HepG2 (cell line): Measurements from ENCODE around the gene C3orf18. TPM values are rescaled to one million over a fixed set of nuclear protein-coding genes. Genes with fewer than 3 reads are reported as not detected.

ENCODE experiments used
- ATF7-NPFF ChIP-seq: sonication (generic); formaldehyde crosslinking; IDR thresholded peaks from 2 replicates; pipeline ENCODE4 v1.8.1; 2023; ENCODE audit warnings: mild to moderate bottlenecking, low read depth, missing genetic modification reagents, moderate library complexity
- EED ChIP-seq: sonication (generic); formaldehyde crosslinking; IDR thresholded peaks from 2 replicates; pipeline ENCODE4 v1.5.0; 2020; ENCODE audit warnings: mild to moderate bottlenecking, missing genetic modification reagents
- FOXC1 ChIP-seq: sonication (generic); formaldehyde crosslinking; IDR thresholded peaks from 2 replicates; pipeline ENCODE4 v1.8.0; 2022; ENCODE audit warnings: mild to moderate bottlenecking, missing genetic modification reagents, borderline replicate concordance
- HNRNPK ChIP-seq: fragments of 200-400 bp; formaldehyde crosslinking; IDR thresholded peaks from 2 replicates; pipeline ENCODE4 v1.6.1; 2018; ENCODE audit warnings: low read length, low read depth, moderate library complexity, mild to moderate bottlenecking; ENCODE audit not compliant: poor library complexity, severe bottlenecking
- HOXA5 ChIP-seq: sonication (generic); formaldehyde crosslinking; IDR thresholded peaks from 2 replicates; pipeline ENCODE4 v1.4.0; 2020; ENCODE audit warnings: missing genetic modification reagents
- LCORL ChIP-seq, 2 experiments: fragments of 450-650 bp in 1 of 2; sonication (generic) in 1 of 2; formaldehyde crosslinking in 1 of 2; IDR thresholded peaks; 2 replicates each; pipeline versions ENCODE4 v1.5.0 to v1.6.1; 2017 to 2020; ENCODE audit warnings: antibody characterized with exemption in 1 of 2, missing genetic modification reagents in 1 of 2
- NFKB2 ChIP-seq: sonication (generic); formaldehyde crosslinking; IDR thresholded peaks from 2 replicates; pipeline ENCODE4 v1.4.0; 2020; ENCODE audit warnings: missing genetic modification reagents, borderline replicate concordance
- PBX2 ChIP-seq: IDR thresholded peaks from 2 replicates; pipeline ENCODE4 v1.6.1; 2016; ENCODE audit warnings: control low read depth
- PHF20 ChIP-seq: sonication (generic); formaldehyde crosslinking; IDR thresholded peaks from 2 replicates; pipeline ENCODE4 v1.5.0; 2020; ENCODE audit warnings: mild to moderate bottlenecking, missing genetic modification reagents
- PHF8 ChIP-seq: sonication (generic); formaldehyde crosslinking; IDR thresholded peaks from 2 replicates; pipeline ENCODE4 v1.5.0; 2020; ENCODE audit warnings: missing genetic modification reagents
- SAP130 ChIP-seq: IDR thresholded peaks from 2 replicates; pipeline ENCODE4 v1.6.1; 2016; ENCODE audit warnings: low read depth
- SP1 ChIP-seq, 2 experiments: fragments of 450-650 bp in 1 of 2; sonication (generic) in 1 of 2; formaldehyde crosslinking in 1 of 2; IDR thresholded peaks; 2 replicates each; pipeline versions ENCODE4 v1.4.0 to v1.6.1; 2016 to 2020; ENCODE audit warnings: missing genetic modification reagents in 1 of 2
- SP2 ChIP-seq: sonication (generic); formaldehyde crosslinking; IDR thresholded peaks from 2 replicates; pipeline ENCODE4 v1.5.1; 2020; ENCODE audit warnings: mild to moderate bottlenecking, missing genetic modification reagents
- SPEN ChIP-seq: sonication (generic); formaldehyde crosslinking; IDR thresholded peaks from 2 replicates; pipeline ENCODE4 v1.5.1; 2020; ENCODE audit warnings: low read depth, mild to moderate bottlenecking, missing genetic modification reagents
- ZFP91 ChIP-seq: sonication (generic); formaldehyde crosslinking; IDR thresholded peaks from 2 replicates; pipeline ENCODE4 v1.9.0; 2022; ENCODE audit warnings: missing genetic modification reagents, mild to moderate bottlenecking, borderline replicate concordance
- ZNF441 ChIP-seq: sonication (generic); formaldehyde crosslinking; IDR thresholded peaks from 2 replicates; pipeline ENCODE4 v1.7.0; 2021; ENCODE audit warnings: missing genetic modification reagents, borderline replicate concordance
- ZNF792 ChIP-seq: IDR thresholded peaks from 2 replicates; pipeline ENCODE4 v1.6.1; 2016
- polyA plus RNA-seq, 8 experiments: library from polyadenylated mRNA; depleted of rRNA in 3 of 8; stranded (reverse) in 7 of 8; unstranded in 1 of 8; fragments of >200 nt; fragmentation: Illumina TruSeq in 4 of 8; extraction: Trizol in 4 of 8; gene quantifications; 2 replicates each; pipeline versions ENCODE4 v1.2.1 to v1.2.3, GENCODE V29; 2011 to 2016; ENCODE audit warnings: low read depth in 4 of 8, missing spikeins in 1 of 8, mixed read lengths in 1 of 8; ENCODE audit not compliant: insufficient read depth in 1 of 8
- total RNA-seq, 5 experiments: library from RNA; depleted of rRNA; stranded (reverse); fragments of >200 nt; fragmentation: Illumina TruSeq; extraction: Trizol; gene quantifications; 2 replicates each; pipeline ENCODE4 v1.2.3, GENCODE V29; 2016; ENCODE audit warnings: low read depth in 1 of 5
- TF ChIP-seq, protein P1 (sequence below): IDR thresholded peaks from 2 replicates; pipeline ENCODE4 v1.6.1; 2016; ENCODE audit warnings: missing compliant biosample characterization, missing genetic modification reagents, borderline replicate concordance
- TF ChIP-seq, protein P2 (sequence below), 2 experiments: sonication (generic) in 1 of 2; formaldehyde crosslinking in 1 of 2; IDR thresholded peaks; 2 replicates each; pipeline versions ENCODE4 v1.5.1 to v1.6.1; 2011 to 2020; ENCODE audit warnings: borderline replicate concordance in 1 of 2, low read depth in 1 of 2, low read length in 1 of 2, mild to moderate bottlenecking in 1 of 2, missing genetic modification reagents in 1 of 2, moderate library complexity in 1 of 2

The C3orf18 gene
- total and polyA plus RNA-seq, 2 of the 13 experiments (the other 11 are each of a cell fraction or from before 2014, with no cell fraction given): 1.6 to 4.8 TPM

DNA sequence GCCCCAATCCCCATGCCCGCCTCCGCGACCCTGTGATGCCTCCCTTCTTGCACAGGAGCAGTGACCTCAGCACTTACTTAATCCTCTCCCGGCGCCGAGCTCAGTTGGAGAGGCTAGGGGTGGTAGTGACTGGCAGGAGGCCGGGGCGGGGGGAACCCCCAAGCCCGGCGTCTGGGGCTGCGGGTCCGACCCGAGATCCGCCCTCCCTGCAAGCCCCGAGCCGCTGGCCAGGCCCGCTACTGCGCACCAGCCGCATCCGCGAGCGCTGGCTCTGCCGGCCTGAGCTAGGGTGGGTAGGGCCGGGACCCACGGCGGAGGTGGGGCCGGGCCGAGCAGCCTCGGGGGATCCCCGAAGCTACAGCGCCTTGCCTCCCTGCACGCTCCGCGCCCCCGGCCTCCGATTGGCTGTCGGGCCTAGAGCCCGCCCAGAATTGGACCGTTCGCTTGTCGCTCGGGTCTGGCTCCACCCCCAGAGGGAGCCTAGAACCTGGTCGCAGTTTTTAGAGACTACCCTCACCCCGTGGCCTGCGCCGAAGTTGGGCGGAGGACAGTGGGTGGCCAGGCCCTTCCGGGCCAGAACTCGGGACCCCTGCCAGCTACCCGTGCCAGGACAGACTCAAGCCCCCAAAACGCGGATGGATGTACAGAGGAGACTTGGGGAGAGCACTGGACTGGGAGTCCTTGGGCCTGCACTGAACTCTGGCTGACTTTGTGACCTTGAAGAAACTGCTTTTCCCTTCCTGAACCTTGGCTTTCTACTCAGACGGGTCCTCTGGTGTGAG, at the start of gene C3orf18 (continued):
- TF ChIP-seq ZFP91 (CRISPR knock-in tag): peak; percentile 35; the same call in 1 of the 2 replicates
- TF ChIP-seq FOXC1: peak; percentile 51
- peak; percentile 62; the same call in 1 of the 2 replicates for TF ChIP-seq ZNF441 (CRISPR knock-in tag)
- TF ChIP-seq, protein P1, sequence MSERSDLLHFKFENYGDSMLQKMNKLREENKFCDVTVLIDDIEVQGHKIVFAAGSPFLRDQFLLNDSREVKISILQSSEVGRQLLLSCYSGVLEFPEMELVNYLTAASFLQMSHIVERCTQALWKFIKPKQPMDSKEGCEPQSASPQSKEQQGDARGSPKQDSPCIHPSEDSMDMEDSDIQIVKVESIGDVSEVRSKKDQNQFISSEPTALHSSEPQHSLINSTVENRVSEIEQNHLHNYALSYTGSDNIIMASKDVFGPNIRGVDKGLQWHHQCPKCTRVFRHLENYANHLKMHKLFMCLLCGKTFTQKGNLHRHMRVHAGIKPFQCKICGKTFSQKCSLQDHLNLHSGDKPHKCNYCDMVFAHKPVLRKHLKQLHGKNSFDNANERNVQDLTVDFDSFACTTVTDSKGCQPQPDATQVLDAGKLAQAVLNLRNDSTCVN: no peak
- TF ChIP-seq SP1 (IDR thresholded peaks at IDR 0.05): no peak
- TF ChIP-seq SP1 (CRISPR knock-in tag; IDR thresholded peaks at IDR 0.05): peak; percentile 53; the same call in 1 of the 2 replicates
- TF ChIP-seq HNRNPK: peak; percentile 16
- peak; percentile 91 for TF ChIP-seq PBX2 (CRISPR knock-in tag)
- TF ChIP-seq LCORL (IDR thresholded peaks at IDR 0.05): no peak
- 0 out of 2 replicates have a peak, but pooled peaks have one; percentile 17 for TF ChIP-seq LCORL (CRISPR knock-in tag; IDR thresholded peaks at IDR 0.05)
- TF ChIP-seq NFKB2: peak; percentile 28; the same call in 1 of the 2 replicates
- TF ChIP-seq SAP130: peak; percentile 25; the same call in 1 of the 2 replicates
- 0 out of 2 replicates have a peak, but pooled peaks have one; percentile 16 for TF ChIP-seq EED (CRISPR knock-in tag)
- TF ChIP-seq, protein P2, sequence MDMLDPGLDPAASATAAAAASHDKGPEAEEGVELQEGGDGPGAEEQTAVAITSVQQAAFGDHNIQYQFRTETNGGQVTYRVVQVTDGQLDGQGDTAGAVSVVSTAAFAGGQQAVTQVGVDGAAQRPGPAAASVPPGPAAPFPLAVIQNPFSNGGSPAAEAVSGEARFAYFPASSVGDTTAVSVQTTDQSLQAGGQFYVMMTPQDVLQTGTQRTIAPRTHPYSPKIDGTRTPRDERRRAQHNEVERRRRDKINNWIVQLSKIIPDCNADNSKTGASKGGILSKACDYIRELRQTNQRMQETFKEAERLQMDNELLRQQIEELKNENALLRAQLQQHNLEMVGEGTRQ (IDR thresholded peaks at IDR 0.05; ENCODE audit: low read depth, low read length): no peak
- TF ChIP-seq, protein P2 (CRISPR knock-in tag; IDR thresholded peaks at IDR 0.05; ENCODE audit: borderline replicate concordance): no peak
- TF ChIP-seq HOXA5 (CRISPR knock-in tag): peak; percentile 34; the same call in 1 of the 2 replicates
- 0 out of 2 replicates have a peak, but pooled peaks have one; percentile 18 for TF ChIP-seq ATF7-NPFF
- 0 out of 2 replicates have a peak, but pooled peaks have one; percentile 31 for TF ChIP-seq PHF20
- no peak for TF ChIP-seq ZNF792
- TF ChIP-seq PHF8 (CRISPR knock-in tag): peak; percentile 43
- 0 out of 2 replicates have a peak, but pooled peaks have one; percentile 18 for TF ChIP-seq SPEN
- TF ChIP-seq SP2: peak; percentile 92
